ENCODE data around the gene FBXL4. TPM values are rescaled to one million over a fixed set of nuclear protein-coding genes. Genes with fewer than 3 reads are reported as not detected.

FBXL4 gene
- total RNA-seq, 6 experiments from 2014 or later = 10.6 to 13.0 (median 12.3) TPM

GRCh38 chr6:98846021-98846380 is 101.7 kb downstream of the FBXL4 start:
- H3K27me3 Mint-ChIP-seq (ENCODE audit: insufficient read depth) = peaks cover 40% of the 10 kb centered on the region
- peak overlapping the region; percentile 79; the same call in 1 of the 2 replicates for H3K4me3 Mint-ChIP-seq
- TF ChIP-seq CTCF (IDR thresholded peaks at IDR 0.05) = peak; percentile 28; the same call in 1 of the 2 replicates
- no peaks in the 10 kb centered on the region for H3K9me3 Mint-ChIP-seq
- H3K36me3 Mint-ChIP-seq (ENCODE audit: low read depth) = no peaks in the 10 kb centered on the region
- no peak for DNase-seq
- peaks cover 13% of the 10 kb centered on the region for H3K4me1 Mint-ChIP-seq (ENCODE audit: low read depth)
- H3K27ac Mint-ChIP-seq = no peak overlapping the region

DNA sequence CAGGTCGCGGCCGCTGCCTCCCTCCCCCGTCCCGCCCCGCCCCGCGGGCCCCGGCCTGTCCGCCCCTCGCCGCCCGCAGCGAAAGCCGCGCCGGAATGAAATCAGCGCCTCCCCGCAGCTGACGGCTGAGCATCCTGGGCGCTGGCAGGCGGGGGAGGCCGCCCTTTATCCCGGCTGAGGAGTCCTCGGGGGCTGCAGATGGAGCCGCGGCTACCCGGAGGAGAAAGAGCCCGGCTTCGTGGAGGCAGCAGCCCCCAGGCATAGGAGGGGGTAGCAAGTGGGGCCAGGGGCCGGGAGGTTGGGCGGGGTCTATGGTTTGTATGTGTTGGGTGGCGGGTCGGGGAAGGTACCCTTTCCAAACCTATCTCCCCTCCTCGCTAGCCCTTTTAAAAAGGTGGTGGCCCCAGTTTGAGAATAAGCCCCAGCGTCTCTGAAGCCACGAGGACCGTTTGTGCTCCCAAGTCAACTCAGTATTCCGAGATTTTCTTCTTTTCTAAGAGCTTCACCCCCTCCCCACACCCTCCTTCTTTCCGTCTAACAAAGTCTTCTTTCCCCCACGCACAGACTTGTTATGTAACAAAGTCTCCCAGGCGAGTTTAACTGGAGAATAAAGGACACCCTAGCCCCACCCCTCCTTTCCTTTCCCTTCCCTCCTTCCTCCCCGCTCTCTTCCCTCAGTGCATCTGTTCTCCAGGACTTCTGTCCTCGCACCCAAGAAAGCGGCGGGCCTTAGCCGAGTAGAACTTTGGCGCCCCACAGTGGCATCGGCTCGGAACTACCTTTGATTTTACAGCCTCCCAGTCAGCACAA is 102.3 kb downstream of the FBXL4 start:
- H3K36me3 Mint-ChIP-seq (ENCODE audit: low read depth) = no peaks in the 10 kb centered on the region
- peak; percentile 90 for TF ChIP-seq CTCF (IDR thresholded peaks at IDR 0.05)
- H3K4me1 Mint-ChIP-seq (ENCODE audit: low read depth) = peaks cover 13% of the 10 kb centered on the region
- peak; percentile 66 for DNase-seq
- H3K27ac Mint-ChIP-seq = no peak overlapping the region
- H3K4me3 Mint-ChIP-seq = peak overlapping the region; percentile 79
- peaks cover 44% of the 10 kb centered on the region for H3K27me3 Mint-ChIP-seq (ENCODE audit: insufficient read depth)
- H3K9me3 Mint-ChIP-seq = no peaks in the 10 kb centered on the region

DNA sequence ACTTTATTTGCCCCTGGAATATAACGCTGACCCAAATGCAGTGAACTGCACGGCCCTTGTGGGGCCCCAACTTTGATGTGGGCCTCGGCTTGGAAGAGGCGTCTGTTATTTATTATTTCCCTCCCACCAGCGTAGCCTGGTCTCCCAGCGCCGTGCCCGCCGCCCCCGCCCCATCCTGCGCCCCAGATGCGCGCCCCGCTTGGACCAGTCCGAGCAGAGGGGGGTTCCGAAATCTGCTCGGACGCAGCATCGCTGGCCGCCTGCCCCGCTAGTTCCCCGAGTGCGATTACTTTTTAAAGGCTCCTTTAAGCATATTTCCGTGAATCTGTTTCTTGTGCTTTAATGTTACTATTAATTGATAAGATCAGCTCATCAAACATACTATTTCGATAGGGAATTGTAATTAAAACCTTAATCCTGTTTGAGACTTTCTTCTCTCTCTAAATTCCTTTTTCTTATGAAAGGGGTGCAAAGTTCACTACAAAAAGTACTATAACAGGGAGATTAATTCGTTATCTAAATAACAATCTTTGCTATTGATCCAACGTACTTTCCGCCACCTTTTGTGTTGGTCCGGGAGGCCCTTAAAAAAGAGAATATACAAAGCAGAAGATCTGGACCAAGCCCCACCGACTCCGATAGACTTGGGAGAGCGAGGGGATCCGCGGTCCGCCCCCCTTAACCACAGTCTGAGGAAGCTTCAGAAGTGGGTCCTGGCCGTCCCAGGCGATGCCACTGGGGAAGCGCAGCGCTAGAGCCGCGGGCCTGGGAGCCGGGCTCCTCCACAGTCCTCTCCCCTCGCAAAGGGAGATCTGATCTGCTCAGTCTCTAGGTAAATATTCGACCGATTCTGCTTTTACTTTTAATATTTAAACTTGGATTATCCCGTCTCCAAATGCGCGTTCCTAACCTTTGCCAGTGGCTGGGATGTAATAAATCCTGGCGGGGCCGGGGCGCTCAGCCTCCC is 103.2 kb downstream of the FBXL4 start:
- Mint-ChIP-seq H3K36me3 (ENCODE audit: low read depth) (no peaks in the 10 kb centered on the region), H3K27ac (no peak overlapping the region), H3K27me3 (ENCODE audit: insufficient read depth) (peaks cover 51% of the 10 kb centered on the region), H3K9me3 (no peaks in the 10 kb centered on the region), H3K4me3 (peak overlapping the region; percentile 56), H3K4me1 (ENCODE audit: low read depth) (peaks cover 13% of the 10 kb centered on the region)
- no peak for TF ChIP-seq CTCF (IDR thresholded peaks at IDR 0.05)
- DNase-seq = no peak

DNA sequence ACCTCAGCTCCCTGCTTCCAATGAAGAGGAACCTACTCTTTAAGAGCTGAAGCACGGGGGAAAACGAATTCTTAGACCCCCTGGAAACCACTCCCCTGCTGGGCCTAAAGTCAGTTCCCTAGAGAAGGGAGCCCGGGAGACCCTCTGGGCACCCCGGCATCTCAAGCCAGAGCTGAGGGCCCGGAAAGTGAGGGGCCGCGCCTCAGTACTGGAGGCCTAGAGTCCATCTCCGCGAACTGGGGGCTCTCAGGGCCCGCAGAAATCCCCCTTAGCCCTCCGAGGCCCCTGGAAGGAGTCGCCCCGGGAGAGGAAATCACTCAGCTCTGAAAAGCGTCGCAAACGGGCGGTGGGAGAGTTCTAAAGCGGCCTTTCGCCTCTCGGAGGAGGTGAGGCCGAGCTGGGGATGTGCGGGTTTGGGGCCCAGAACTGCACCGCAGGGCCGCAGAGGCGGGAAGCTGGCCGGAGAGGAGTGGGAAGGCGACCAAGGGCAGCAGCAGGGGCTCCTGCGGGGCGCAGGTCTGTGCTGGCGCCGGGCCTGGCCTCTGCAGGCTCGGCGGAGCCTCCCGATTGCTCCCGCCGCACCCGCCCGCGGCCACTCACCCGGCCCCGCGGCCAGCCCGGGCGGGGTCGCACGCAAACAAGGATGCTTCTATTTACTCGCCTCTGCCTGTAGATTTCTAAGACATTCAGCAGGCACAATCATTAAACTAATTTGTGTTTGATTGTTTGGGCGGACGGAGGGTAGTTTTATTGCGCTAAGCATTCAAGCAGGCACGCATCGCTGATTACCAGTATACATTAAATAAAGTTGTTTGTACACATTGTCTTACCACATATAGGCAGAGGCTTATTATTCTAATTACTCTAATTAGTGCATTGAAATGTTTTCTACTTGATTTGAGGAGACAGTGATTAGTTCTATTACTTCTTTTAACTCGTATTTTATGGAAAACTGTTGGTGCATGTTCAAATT is 104.2 kb downstream of the FBXL4 start:
- H3K9me3 Mint-ChIP-seq = no peaks in the 10 kb centered on the region
- no peaks in the 10 kb centered on the region for H3K36me3 Mint-ChIP-seq (ENCODE audit: low read depth)
- peaks cover 13% of the 10 kb centered on the region for H3K4me1 Mint-ChIP-seq (ENCODE audit: low read depth)
- no peak for DNase-seq
- H3K27ac Mint-ChIP-seq = no peak overlapping the region
- H3K4me3 Mint-ChIP-seq = no peak overlapping the region
- no peak for TF ChIP-seq CTCF (IDR thresholded peaks at IDR 0.05)
- H3K27me3 Mint-ChIP-seq (ENCODE audit: insufficient read depth) = peaks cover 48% of the 10 kb centered on the region

Data from HFFc6 (cell line).